Measurements from ENCODE around the gene KCNN1. TPM values are rescaled to one million over a fixed set of nuclear protein-coding genes. Genes with fewer than 3 reads are reported as not detected.
"Not testable (repeated sequence)": the region's sequence is repeated elsewhere in the genome, so short reads cannot be mapped to it uniquely, and the experiment has no call there.

KCNN1 gene
- 1 to 10 TPM; 1.7 to 1.8 TPM for total RNA-seq
- long read RNA-seq, result 0 reads

GRCh38 chr19:17966550-17967256 lies at the start of gene KCNN1:
Gene KCNN1, plus strand, starts transcription at chr19:17967107. Its CDS starts 6,782 bp downstream, at chr19:17973889.
- peak; percentile 12 to 61 for ATAC-seq
- DNase-seq, result no peak
- intact Hi-C loops (cut with DNase I), result no loop called here

GRCh38 chr19:17918151-17918550 lies 48.8 kb upstream of the KCNN1 start:
- DNase-seq; intact Hi-C loops (cut with DNase I); ATAC-seq: not testable (repeated sequence)

GRCh38 chr19:17919122-17919521 lies 47.8 kb upstream of the KCNN1 start:
- DNase-seq; ATAC-seq; intact Hi-C loops (cut with DNase I): not testable (repeated sequence)

GRCh38 chr19:17920527-17920926 lies 46.4 kb upstream of the KCNN1 start:
- intact Hi-C loops (cut with DNase I), result loop anchor here in 1 of 2 donors (5.0 kb wide), 1 partner anchor 67 kb away; no protein-coding TSS in a partner anchor
- no peak for ATAC-seq
- DNase-seq, result no peak

DNA sequence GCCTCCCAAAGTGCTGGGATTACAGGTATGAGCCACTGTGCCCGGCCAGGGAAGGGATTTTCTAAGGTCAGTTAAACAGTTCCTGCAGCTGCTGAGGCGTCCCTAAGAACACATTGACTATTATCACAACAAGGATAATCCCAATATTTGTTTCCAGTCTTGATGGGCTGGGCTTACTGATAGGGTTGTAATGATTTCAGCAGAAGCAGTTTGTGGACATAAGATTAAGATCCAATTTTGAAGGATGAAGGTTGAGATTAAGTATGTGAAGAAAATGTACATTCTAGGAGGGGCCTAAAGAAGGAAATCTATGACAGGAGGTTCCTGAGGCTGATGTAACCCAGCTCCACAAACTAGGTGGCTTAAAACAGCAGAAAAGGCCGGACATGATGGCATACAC lies 44.8 kb upstream of the KCNN1 start:
- intact Hi-C loops (cut with DNase I), result loop anchor here in 1 of 2 donors (5.0 kb wide), 1 partner anchor 65 kb away; no protein-coding TSS in a partner anchor
- DNase-seq, result no peak
- no peak for ATAC-seq

GRCh38 chr19:17926044-17926443 lies 40.9 kb upstream of the KCNN1 start:
- intact Hi-C loops (cut with DNase I), result no loop called here
- ATAC-seq, result no peak

DNA sequence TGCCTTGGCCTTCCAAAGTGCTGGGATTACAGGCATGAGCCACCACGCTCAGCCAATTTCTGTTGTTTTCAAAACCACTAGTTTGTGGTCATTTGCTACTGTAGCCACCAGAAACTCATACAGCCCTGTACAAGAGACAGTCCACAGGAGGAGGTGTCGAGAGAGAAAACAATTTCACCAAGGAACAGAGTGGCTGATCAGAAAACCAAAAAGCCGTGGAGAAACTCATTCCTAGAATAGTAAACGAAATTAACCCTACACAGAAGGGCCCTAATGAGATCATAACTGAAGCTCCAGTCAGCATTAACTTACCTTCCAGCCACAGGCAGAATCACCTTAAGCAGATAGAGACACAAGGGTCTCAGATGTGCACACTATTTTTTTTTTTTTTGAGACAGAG lies 37.9 kb upstream of the KCNN1 start:
- intact Hi-C loops (cut with DNase I), result no loop called here
- ATAC-seq (no peak), DNase-seq (no peak)

More at GRCh38 chr19:17926044-17926443, 40.9 kb upstream of the KCNN1 start:
- DNase-seq, result no peak

GRCh38 chr19:17931532-17932191 lies 35.2 kb upstream of the KCNN1 start:
- ATAC-seq (peak in 1 of 2 donors; percentile 22), DNase-seq (no peak)
- intact Hi-C loops (cut with DNase I), result loop anchor here in 1 of 2 donors (2.0 kb wide), 1 partner anchor 73 kb away; the partner anchor contains the start of gene RPL18A

- DNase-seq (peak; percentile 93), ATAC-seq (peak; percentile 97 to 98)
- intact Hi-C loops (cut with DNase I), result loop anchor here in 1 of 2 donors (2.0 kb wide), 1 partner anchor 74 kb away; the partner anchor contains the start of gene RPL18A
Observed at GRCh38 chr19:17932485-17933338, 34.2 kb upstream of the KCNN1 start, which contains the start of gene CCDC124. Gene CCDC124, plus strand, starts transcription at chr19:17933015. Its CDS starts 3,406 bp downstream, at chr19:17936421.

DNA sequence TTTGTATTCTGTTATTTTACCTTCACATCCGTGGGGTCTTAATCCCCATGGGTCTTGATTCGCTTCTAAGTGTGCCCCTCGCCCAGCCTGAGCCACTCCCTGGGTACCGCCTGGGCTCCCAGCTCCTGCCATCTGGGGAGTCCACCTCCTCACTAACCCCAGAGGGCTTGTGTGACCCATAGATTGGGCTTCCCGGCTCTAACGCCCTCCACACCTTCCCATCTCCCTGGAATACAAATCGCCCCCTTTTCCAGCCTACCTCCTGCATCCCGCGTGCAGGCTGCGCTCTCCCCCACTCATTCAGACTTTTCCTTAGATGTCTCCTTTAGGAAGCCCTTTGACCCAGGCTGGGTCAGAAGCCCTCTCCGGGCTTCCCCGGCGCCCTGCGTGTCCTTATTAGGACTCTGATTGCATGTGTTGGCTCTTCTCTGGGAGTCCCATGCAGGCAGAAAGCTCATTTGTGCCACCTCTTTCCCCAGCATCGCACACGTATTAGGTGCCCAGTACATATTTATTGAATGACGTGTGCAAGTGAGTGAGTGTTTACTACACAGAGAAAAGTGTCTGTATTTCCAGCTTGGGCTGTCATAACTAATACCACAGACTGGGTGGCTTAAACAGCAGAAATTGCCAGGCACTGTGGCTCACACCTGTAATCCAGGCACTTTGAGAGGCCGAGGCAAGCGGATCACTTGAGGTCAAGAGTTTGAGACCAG lies 33.3 kb upstream of the KCNN1 start:
- ATAC-seq (peak in 1 of 2 donors; percentile 1), DNase-seq (no peak)
- intact Hi-C loops (cut with DNase I), result loop anchor here in 1 of 2 donors (2.0 kb wide), 1 partner anchor 75 kb away; the partner anchor contains the start of gene RPL18A

GRCh38 chr19:17936379-17936778 lies 30.5 kb upstream of the KCNN1 start:
- intact Hi-C loops (cut with DNase I), result loop anchor here in 1 of 2 donors (5.0 kb wide), 1 partner anchor 61 kb away; no protein-coding TSS in a partner anchor
- DNase-seq, result no peak
- no peak for ATAC-seq

- no peak for ATAC-seq
- no peak for DNase-seq
- intact Hi-C loops (cut with DNase I), result loop anchor here in 1 of 2 donors (5.0 kb wide), 1 partner anchor 60 kb away; no protein-coding TSS in a partner anchor
Observed at GRCh38 chr19:17937371-17937900, 29.5 kb upstream of the KCNN1 start.

GRCh38 chr19:17938092-17938845 lies 28.6 kb upstream of the KCNN1 start:
- intact Hi-C loops (cut with DNase I), result loop anchor here (1.0 to 5.0 kb wide), 2 partner anchors 59 kb away; no protein-coding TSS in a partner anchor

DNA sequence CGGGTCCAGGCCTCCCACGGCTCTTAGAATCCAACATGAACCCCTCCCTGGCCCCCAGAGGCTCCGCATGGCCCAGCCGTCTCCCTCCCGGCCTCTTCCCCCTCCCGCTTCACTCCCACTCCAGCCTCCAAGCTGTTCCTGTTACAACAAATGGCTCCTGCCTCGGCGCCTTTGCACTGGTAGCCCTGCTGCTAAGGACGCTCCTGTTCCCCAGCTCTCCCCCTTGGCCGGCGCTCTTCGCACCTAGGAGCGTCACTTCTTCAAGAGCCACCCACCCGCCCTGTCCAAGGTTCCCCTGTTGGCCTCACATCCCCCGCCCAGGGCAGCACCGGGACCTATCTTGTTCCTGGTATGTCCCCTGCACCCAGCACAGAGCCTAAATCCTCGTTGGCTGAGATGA lies 24.7 kb upstream of the KCNN1 start:
- ATAC-seq (no peak), DNase-seq (no peak)
- intact Hi-C loops (cut with DNase I), result loop anchor here in 1 of 2 donors (10.0 kb wide), 1 partner anchor 113 kb away; no protein-coding TSS in a partner anchor

More at GRCh38 chr19:17938092-17938845, 28.6 kb upstream of the KCNN1 start:
- ATAC-seq, result peak; percentile 81 to 89
- DNase-seq, result peak; percentile 81

GRCh38 chr19:17942582-17943273 lies 24.2 kb upstream of the KCNN1 start:
- DNase-seq (no peak), ATAC-seq (no peak)
- intact Hi-C loops (cut with DNase I), result loop anchor here in 1 of 2 donors (10.0 kb wide), 1 partner anchor 112 kb away; no protein-coding TSS in a partner anchor

Measured in left cardiac atrium (tissue), 4 donors.